Cardiac fibroblast (primary cell): ENCODE data around the gene CMTM1.

ENCODE experiments used
- DNase-seq, 2 donors: peaks; one replicate each; pipeline versions ENCODE4 v3.0.0 to v3.0.0-alpha.2; 2010; ENCODE audit warnings: low read depth in 2 of 2
- H3K4me3 ChIP-seq, 2 donors: replicated peaks in 1 of 2; 1 replicate in 1 of 2; 2 replicates in 1 of 2; pipeline ENCODE4 v1.5.1; 2011; ENCODE audit warnings: low read depth in 2 of 2, low read length in 2 of 2, mild to moderate bottlenecking in 2 of 2, moderate library complexity in 1 of 2
- CTCF ChIP-seq: IDR thresholded peaks from one replicate; pipeline ENCODE4 v1.5.1; 2011; ENCODE audit warnings: low read depth, mild to moderate bottlenecking, low read length, inconsistent platforms

Gene CMTM1, protein sequence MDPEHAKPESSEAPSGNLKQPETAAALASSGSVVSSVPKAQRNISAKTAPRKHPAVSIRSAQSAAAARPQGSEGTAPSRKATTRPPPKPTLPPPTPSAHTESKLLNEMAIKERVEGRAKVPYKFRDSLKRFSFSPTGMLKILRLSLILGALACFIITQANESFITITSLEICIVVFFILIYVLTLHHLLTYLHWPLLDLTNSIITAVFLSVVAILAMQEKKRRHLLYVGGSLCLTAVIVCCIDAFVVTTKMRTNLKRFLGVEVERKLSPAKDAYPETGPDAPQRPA

GRCh38 chr16:66566051-66566901, at the start of gene CMTM1:
CMTM1 (plus strand) TSS chr16:66566439; CDS start chr16:66566514, 75 bp downstream.
- DNase-seq = no peak
- TF ChIP-seq CTCF = no peak
- H3K4me3 ChIP-seq = no peak within 1 kb of the TSS

- peak overlapping the region in 1 of 2 donors; percentile 10 for H3K4me3 ChIP-seq
- DNase-seq = no peak
- no peak for TF ChIP-seq CTCF
Observed at GRCh38 chr16:66516509-66516807, 49.8 kb upstream of the CMTM1 start.

GRCh38 chr16:66516808-66517585, 49.2 kb upstream of the CMTM1 start:
- DNase-seq = peak; percentile 99
- no peak for TF ChIP-seq CTCF
- peak overlapping the region in 1 of 2 donors; percentile 24 for H3K4me3 ChIP-seq

GRCh38 chr16:66517586-66518263, 48.5 kb upstream of the CMTM1 start:
- H3K4me3 ChIP-seq = no peak overlapping the region
- TF ChIP-seq CTCF = no peak
- DNase-seq = no peak

GRCh38 chr16:66519482-66520373, 46.5 kb upstream of the CMTM1 start:
- no peak for TF ChIP-seq CTCF
- DNase-seq = no peak
- H3K4me3 ChIP-seq = no peak overlapping the region
